ENCODE results near the gene PRKAB1.

PRKAB1 gene

DNA sequence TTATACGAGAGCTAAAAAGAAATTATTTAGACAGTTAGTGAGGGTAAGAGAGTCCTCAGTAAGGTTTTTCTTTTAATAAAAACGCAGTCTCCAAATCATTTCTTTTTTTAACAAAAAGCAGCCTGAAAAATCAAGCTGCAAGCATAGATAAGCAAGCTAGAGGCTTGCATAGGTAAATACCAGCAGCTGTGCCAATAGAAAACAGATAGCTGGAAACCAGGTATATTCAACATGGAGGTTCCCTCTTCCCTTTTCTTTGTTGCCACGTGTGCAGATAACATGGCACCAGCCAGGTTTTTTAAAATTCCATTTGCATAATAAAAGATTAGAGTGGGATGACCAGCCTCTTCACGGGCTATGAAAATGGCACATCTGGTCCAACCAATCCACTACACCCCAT, 6.1 kb upstream of the PRKAB1 start:
- no peak for DNase-seq (ENCODE audit: low read depth)

DNA sequence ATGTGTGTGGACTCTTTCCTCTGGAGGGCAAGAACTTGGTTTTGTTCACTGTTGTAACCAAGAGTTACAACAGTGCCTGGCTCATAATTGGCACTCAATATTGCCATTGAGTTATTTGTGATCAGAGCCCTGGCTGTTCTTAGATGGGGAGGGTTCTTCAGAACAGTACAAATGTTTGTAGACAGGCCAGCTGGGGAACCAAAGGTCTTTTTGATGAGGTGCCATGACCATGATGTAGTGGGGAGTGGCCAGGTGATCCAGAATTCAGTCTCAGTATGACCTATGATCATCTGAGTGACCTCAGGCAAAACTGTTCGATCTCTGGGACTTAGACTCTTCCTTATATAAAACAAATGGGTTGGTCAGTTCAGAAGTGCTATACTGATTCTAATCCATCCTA, 3.3 kb upstream of the PRKAB1 start:
- no peak for DNase-seq (ENCODE audit: low read depth)

DNA sequence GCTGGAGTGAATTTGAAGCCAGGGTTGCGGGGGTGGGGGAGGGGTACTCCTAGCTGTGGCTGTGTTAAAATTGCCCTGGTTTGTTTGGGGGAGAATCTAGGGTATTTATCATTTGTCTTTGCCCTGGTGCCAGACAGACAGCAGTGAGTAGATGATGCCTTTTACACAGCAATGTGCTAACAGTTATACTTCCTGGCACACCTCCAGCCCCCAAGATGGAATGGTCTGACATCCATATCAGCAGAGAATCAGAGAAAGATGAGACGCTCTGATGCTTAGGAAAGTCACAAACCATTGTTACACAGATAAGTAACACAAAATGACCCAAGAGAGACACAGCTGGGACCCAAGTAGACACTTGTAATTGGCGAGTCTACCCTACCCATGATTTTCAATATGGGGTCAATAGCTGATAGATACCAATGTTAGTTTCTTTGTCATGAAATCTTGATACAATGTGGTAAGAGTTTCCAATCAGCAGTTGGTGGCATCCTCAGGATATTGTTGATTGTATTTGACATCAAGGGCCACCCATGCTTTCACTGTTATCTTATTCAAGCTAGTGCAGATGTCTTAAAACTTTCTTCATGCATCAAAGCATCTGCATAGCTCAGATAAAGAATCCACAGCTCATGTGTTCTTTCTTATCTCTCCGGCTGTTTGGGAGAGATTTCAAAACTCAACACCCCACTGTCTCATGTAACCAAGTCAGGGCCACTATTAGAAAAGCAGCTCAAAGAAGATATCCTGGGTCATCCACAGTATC, 2.6 kb upstream of the PRKAB1 start:
- no peak for DNase-seq (ENCODE audit: low read depth)

DNA sequence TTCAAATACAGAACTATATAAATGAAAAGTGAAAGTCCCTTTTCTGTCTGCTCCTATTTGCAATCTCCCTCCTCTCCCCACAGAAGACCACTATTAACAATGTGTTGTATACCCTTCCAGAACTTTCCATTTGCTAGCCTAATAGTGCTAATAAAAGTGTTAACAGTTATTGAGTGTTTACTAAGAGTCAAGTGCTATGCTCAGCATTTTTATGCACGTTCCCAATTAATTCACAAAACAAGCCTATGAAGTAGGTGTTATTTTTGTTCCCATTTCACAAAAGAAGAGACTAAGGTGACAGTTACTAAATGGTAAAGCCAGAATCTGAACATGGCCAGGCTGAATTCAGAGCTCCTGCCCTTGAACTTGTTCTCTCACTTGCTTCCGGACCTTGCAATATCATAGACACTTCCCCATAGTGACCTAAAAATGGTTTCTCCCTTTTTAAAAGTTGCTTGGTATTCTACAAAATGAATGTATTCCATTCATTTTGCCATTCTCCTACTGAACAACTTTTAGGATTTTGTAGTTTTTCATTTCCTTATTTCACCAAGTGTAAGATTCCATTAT, 1.6 kb upstream of the PRKAB1 start:
- DNase-seq (ENCODE audit: low read depth), result no peak

DNA sequence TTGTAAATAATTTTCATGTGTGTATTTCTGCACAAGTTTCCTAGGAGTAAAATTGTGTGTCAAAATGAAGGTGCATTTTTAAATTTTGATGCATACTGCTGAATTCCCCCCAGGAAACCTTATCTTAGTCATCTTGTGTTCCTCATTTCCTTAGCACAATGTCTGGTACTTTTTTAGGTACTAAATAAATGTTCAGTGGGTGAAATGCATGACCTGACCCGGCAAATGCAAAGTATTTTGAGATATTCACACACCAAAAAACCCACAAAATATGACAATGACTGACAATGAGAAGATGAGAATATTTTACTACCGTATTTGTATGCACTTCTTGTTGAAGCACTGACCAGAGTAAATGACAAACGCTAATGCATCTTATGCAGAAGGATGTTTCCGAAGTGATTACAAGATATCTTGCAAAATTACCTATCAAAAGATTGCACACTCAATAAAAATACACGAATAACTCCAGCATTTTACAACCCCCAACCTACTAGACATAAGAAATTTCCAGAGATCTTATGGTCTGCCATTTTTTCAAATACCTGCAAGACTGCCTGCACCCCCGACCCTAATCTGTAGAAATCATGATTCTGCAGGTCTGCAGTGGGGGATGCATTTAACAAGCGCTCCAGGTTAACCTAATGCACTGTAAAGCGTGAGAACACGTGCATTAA, 895 bp upstream of the PRKAB1 start:
- no peak for DNase-seq (ENCODE audit: low read depth)

DNA sequence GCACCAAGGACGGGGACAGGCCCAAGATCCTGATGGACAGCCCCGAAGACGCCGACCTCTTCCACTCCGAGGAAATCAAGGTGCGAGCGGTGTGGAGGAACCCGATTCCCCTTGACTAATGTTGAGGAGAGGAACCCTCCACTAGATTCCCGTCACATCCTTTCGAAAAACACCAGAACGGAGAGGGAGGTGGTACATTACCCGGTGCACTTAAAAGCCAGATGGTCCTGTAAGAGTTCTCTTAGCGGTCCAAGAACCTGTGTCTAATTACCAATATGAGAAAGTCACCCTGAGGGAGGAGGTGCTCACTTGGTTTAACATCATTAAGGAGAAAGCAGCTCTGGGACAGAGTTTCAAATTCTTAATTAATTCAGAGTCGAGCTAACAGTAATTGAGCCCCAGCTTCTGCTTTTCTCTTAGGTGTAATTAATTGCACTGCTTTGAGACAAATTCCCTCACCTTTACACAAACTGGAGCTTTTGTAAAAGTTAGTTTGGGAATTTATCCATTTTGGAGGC, 450 bp downstream of the PRKAB1 start:
- no peak for DNase-seq (ENCODE audit: low read depth)

DNA sequence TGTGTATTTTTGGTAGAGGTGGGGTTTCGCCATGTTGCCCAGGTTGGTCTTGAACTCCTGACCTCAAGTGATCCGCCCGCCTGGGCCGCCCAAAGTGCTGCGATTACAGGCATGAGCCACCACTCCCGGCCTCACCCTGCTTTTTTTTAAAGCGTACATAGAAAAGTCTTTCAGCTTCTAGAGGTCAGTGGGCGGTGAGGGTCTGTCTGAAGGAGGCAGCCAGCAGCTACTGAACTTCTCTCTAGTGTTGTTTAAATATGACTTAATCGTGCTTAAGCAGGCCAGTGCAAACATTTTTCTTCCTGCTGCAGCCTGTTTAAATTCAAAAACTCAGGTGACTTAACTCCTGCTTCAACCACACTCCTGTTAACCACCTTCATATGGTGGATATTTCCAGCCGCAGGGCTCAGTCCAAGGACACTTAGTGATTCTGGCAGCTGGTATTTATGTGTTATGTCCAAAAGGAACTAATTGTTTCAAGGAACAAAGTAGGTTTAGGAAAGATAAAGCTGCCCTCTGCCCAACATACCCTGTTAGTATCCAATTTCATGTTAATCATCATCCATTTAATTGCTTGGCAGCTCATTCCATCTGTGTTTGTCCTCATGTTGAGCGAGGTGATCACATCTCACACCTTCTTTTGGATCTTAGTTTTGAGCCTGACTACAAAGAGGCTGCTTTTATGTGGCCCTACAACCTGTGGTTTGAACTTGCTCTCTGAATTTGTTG, 2.0 kb downstream of the PRKAB1 start:
- no peak for DNase-seq (ENCODE audit: low read depth)

DNA sequence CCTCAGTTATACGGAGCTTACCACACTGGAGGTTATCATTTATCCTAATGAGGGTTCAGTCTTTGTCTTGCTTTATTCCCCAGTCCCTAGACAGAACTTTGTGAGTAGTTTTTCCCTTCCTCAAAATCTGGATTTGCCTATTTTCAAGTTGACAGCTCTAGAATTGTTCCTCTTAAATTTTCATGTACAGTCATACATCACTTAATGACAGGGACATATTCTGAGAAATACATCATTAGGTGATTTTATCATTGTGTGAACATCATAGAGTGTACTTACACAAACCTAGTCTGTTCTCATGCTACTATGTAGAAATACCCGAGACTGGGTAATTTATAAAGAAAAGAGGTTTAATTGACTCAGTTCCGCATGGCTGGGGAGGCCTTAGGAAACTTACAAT, 3.1 kb downstream of the PRKAB1 start:
- DNase-seq (ENCODE audit: low read depth), result no peak

DNA sequence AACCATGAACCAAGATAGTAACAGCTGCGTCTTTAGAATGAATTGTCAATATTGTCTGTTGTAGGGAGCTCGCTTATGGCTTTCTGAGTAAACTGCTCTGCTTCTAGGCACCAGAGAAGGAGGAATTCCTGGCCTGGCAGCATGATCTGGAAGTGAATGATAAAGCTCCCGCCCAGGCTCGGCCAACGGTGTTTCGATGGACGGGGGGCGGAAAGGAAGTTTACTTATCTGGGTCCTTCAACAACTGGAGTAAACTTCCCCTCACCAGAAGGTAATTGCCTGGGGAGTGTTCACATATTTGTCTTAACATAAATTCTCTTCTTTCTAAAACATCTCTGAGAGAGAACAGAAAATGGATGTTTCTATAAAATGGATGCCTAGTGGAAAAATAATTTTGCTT, 4.3 kb downstream of the PRKAB1 start:
- DNase-seq (ENCODE audit: low read depth), result no peak

DNA sequence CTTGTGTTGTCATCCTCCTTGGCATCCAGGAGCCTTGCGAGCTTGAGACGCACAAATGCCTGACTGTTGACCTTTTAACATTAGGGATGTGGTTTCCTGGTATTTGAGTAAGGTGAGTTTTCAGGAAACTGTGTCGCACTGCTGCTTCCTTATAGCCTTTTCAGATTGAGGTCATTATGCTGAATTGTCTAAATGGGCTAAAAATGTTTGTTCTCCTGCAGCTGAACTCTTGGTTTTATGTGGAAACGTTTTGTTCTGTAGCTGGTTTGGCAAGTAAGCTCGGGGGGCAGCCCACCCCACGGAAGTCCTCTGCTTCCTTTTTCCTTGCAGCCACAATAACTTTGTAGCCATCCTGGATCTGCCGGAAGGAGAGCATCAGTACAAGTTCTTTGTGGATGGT, 5.7 kb downstream of the PRKAB1 start:
- DNase-seq (ENCODE audit: low read depth), result no peak

DNA sequence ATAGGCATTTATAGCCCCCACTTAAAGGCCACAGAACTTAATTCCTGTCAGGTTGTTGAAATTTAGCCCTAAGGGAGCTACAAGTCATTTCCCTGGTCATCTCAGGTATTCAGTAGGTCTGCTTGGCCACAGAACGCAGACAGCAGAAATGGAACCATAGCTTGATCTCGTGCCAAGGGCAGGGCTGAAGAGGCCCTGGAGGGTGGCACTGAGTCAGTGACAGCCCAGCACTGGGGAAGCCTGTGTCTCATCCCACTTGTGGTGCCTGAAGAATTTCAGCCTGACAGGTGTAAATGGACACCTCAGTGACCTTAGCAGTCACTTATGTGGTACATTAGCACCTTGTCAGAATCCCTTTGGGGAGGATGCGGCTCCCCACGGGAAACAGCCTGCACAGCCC, 6.6 kb downstream of the PRKAB1 start:
- no peak for DNase-seq (ENCODE audit: low read depth)

DNA sequence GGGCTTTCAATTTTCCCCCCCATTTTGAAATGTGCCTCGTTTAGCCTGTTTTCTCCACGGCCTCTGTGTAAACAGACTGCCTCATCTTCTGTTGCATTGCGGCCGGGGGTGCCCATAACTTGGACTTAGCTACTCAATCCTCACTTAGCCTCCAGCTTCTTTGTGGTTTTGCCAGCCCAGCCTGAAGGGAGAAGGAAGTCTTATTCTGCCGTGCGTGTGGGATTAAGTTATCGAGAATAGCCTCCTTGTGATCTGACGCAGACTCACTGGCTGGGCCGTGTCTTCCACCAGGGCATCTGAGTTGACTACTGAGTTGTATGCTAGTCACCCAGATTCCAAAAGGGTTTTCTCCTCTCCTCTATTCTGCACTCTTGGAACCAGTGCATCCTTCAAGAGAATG, 8.1 kb downstream of the PRKAB1 start:
- DNase-seq (ENCODE audit: low read depth), result no peak

DNA sequence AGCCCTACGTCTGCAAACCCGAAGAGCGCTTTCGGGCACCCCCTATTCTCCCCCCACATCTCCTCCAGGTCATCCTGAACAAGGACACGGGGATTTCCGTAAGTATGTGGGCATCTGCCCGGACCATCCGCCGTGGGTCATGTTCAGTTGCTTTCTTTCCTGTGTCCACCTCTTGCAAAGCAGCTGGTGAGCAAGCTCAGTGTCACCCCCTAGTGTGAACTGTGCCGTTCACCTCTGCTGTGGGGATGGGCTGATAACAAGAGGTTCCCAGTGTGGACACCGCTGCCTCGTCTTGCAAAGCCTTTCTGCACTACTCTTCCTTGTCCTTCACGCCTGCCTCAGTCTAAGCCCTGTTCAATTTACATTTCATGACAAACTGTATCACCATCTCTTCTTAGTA, 8.6 kb downstream of the PRKAB1 start:
- DNase-seq (ENCODE audit: low read depth), result no peak

DNA sequence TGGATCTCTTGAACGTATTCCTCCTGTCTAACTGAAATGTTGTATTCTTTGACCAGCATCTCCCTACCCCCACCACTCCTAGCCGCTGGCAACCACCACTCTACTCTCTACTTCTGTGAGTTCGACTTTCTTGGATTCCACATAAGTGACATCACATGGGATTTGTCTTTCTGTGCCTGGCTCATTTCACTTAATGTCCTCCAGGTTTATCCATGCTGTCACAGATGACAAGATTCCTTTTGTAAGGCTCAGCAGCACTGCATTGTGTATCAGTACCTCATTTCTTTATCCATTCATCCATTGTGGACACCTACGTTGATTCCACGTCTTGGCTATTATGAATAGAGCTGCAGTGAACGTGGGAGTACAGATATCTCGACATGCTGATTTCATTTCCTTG, 10.5 kb downstream of the PRKAB1 start:
- DNase-seq (ENCODE audit: low read depth), result no peak

DNA sequence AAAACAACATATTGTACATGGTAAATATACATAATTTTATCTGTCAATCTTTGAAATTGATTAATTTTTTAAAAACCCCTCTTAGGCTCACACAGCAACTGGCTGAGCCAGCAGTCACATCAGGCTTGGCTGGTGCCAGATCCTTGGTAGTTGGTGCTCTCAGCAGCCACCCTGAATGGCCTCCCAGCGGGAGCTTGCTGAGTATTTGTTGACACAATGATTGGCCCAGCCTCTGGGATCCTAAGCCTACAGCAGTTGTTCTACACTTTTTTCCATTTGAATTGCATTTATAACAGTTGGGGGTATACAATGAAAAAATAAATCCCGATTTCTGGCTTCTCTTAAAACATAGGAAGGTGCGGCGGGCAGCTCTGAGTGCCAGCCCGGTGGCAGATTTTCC, 11.1 kb downstream of the PRKAB1 start:
- no peak for DNase-seq (ENCODE audit: low read depth)

DNA sequence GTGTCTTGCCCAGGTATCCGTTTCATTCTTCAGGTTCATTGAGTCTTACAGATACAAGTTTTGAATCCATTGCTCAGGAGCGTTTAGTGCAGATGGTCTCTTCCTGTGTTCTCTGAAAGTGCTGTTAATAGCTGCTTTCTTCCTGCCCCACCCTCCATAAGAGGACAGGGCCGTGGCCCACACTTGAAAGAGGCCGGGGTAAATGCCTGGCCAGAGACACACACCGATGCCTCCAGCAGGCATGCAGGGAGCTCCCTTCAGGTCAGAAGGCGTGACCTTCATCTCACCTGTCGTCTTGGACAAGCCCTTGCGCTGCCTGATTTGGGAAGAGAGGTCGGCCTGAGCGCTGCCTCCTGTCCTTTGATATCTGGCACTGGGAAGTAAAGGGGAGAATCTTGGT, 11.6 kb downstream of the PRKAB1 start:
- DNase-seq (ENCODE audit: low read depth), result no peak

DNA sequence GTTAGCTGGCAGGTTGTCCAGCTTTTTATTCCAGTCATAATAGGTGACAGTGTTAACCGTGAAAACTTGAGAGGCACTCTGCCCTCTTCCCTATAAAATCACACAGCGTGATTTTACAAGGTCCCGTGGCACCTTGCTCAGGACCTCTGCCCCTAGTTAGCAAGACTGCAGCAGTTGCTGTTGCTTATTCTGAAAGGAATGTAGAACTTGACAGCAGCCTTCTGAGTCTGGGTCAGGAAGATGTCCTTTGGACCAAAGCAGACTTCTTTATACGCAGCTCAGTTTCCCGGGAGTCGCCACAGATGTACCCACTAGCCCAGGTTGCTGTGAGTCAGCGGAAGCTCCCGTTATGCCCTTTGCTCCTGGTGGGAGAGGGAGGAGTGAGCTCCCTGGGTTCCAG, 13.2 kb downstream of the PRKAB1 start:
- DNase-seq (ENCODE audit: low read depth), result no peak

DNA sequence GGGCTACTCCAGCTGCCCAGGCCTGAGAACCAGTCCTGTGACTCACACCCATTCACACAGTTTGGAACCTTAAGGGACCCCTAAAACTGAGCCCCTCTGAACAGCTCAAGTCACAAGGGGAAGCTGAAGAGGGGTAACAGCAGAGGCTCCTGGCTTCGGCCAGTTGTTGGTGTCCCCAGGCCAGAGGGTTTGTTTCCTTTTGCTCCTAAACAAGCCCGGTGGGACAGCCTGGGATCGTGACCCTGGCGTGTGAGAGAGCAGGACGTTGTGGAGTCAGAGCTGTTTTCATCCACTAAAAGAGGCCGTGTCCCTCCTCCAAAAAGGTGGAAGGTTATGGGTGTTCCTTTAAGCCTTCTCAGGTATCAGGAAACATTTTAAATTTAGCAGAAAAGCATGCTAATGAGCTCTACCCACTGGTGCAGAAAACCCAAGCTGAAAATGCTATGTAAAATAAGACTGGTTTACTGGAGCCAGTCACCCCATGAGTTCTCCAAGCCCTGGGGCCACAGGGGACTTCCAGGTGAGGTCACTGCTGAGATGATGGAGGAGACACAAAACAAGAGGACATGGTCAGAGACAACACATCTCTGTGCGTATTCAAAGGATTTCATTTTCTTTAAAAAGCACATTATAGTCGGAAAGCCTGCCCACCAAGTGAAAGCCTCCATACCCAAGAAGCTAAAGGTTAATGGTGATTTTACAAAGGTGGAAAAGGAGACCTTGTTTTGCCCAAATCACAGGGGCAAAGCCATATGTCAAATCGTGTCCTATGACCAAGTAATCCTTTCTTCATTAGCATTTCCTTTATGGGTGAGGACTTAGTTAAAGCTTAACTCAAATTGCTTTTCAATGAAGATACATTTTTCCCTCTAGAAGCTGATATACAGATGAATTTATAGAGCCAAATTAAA, 14.1 kb downstream of the PRKAB1 start:
- DNase-seq (ENCODE audit: low read depth), result no peak

DNA sequence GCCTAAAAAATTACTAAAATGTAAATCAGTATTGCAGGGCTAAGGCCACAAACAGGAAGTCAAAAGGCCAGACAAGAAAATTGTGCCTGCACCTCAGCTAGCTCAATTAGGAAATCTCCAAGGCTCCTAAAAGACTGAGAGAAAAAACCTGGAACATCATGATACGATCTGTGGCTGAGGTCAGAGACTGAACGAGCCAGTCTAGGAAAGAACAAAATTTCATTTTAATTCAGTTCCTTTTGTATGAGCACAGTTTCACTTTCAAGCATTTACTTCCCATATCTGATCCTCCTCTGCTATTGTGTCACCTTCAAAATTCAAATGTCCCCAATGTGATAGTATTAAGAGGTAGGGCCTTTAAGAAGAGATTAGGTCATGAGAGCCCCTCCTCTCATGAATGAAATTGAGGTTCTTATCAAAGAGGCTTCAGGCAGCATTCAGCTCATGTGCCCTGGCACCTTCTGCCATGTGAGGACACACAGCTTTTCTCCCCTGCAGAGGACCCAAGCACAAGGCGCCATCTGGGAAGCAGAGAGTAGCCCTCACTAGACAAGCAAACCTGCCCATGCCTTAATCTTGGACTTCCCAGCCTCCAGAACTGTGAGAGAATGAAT, 14.8 kb downstream of the PRKAB1 start:
- no peak for DNase-seq (ENCODE audit: low read depth)

DNA sequence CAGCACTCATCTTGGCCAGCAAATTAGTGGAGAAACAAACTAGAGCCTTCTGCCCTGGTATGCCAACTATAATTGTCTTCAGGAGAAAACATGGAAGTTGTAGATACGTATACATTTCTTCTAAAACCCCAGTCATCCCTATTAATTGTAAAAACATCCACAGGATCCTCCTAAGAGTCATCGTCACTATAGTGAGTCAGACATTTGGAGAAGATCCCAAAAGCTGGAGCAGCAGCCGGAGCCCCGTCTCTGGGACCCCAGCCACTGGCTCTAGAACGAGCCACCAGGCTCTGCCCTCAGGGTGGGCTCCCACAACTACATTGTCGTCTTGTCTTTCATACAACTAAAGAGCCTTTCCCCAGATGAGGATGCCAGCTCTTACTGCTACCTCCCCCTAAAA, 15.5 kb downstream of the PRKAB1 start:
- DNase-seq (ENCODE audit: low read depth), result no peak

DNA sequence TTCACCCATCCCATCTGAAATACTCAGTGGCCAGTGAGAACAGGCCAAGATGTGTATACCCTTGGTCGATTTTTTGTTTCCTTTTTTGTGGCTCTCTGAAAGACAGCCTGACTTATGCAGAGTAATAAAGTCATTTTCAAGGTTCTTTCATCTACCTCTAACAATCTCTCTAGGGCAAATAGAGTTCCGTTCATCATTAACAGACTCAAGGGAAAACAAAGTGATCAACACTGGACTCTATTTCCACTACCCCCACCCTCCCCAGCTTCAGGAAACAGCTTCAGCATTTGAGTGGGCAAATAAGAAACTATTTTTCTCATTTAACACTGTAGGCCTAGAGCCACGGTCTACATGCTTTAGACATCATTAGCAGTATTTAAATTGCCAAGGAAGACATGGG, 15.9 kb downstream of the PRKAB1 start:
- no peak for DNase-seq (ENCODE audit: low read depth)

Data from activated T-cell treated with anti-CD3 and anti-CD28 coated beads for 24 hours (primary cell).